Astrocyte (in vitro differentiated cells and primary cell): ENCODE data around the gene SSBP2. TPM values are rescaled to one million over a fixed set of nuclear protein-coding genes. Genes with fewer than 3 reads are reported as not detected.

ENCODE experiments used
- DNase-seq: peaks from one replicate; pipeline ENCODE4 v3.0.0-alpha.2; 2010; ENCODE audit warnings: low read depth
- FAIRE-seq: peaks from 2 replicates; lab custom pipeline; 2011; peaks lifted over from hg19 to GRCh38; lab: Jason Lieb, UNC
- H2AFZ ChIP-seq: 2 replicates; pipeline ENCODE4 v1.6.0; 2012; ENCODE audit warnings: low read depth, low read length, inconsistent platforms
- H3K27ac ChIP-seq: 2 replicates; pipeline ENCODE4 v1.5.1; 2011; ENCODE audit warnings: low read depth, low read length, inconsistent platforms
- H3K27me3 ChIP-seq: 2 replicates; pipeline ENCODE4 v1.6.0; 2011; ENCODE audit warnings: low read length, inconsistent platforms; ENCODE audit not compliant: insufficient read depth
- H3K36me3 ChIP-seq: 2 replicates; pipeline ENCODE4 v1.5.1; 2011; ENCODE audit warnings: low read length, inconsistent platforms; ENCODE audit not compliant: insufficient read depth
- H3K4me1 ChIP-seq: 2 replicates; pipeline ENCODE4 v1.5.1; 2011; ENCODE audit warnings: low read length, inconsistent platforms; ENCODE audit not compliant: insufficient read depth
- H3K4me2 ChIP-seq: 2 replicates; pipeline ENCODE4 v1.6.0; 2012; ENCODE audit warnings: low read length, inconsistent platforms
- H3K4me3 ChIP-seq: 2 replicates; pipeline ENCODE4 v1.5.1; 2011; ENCODE audit warnings: low read depth, mild to moderate bottlenecking, low read length, inconsistent platforms; ENCODE audit not compliant: insufficient read depth
- H3K79me2 ChIP-seq: 2 replicates; pipeline ENCODE4 v1.6.0; 2012; ENCODE audit warnings: mild to moderate bottlenecking, low read length, inconsistent platforms; ENCODE audit not compliant: insufficient read depth
- H3K9ac ChIP-seq: 2 replicates; pipeline ENCODE4 v1.6.0; 2012; ENCODE audit warnings: mild to moderate bottlenecking, low read length, inconsistent platforms
- H3K9me3 ChIP-seq: 2 replicates; pipeline ENCODE4 v1.5.1; 2012; ENCODE audit warnings: low read depth, mild to moderate bottlenecking, low read length, inconsistent platforms; ENCODE audit not compliant: insufficient read depth
- H4K20me1 ChIP-seq: 2 replicates; pipeline ENCODE4 v1.6.0; 2012; ENCODE audit warnings: low read length, inconsistent platforms; ENCODE audit not compliant: insufficient read depth
- H3K27ac Mint-ChIP-seq: one replicate; pipeline ENCODE4 v1.8.0; 2021; ENCODE audit warnings: mild to moderate bottlenecking, mixed read lengths; ENCODE audit not compliant: unreplicated experiment
- H3K27me3 Mint-ChIP-seq: one replicate; pipeline ENCODE4 v1.8.0; 2021; ENCODE audit warnings: low read depth, mixed read lengths; ENCODE audit not compliant: unreplicated experiment
- H3K36me3 Mint-ChIP-seq: one replicate; pipeline ENCODE4 v1.8.0; 2021; ENCODE audit warnings: low read depth, mixed read lengths; ENCODE audit not compliant: unreplicated experiment
- H3K4me1 Mint-ChIP-seq: one replicate; pipeline ENCODE4 v1.8.0; 2021; ENCODE audit warnings: low read depth, mixed read lengths; ENCODE audit not compliant: unreplicated experiment
- H3K4me3 Mint-ChIP-seq: one replicate; pipeline ENCODE4 v1.8.0; 2021; ENCODE audit warnings: mild to moderate bottlenecking, moderate library complexity, mixed read lengths; ENCODE audit not compliant: unreplicated experiment
- H3K9me3 Mint-ChIP-seq: one replicate; pipeline ENCODE4 v1.8.0; 2021; ENCODE audit warnings: mild to moderate bottlenecking, mixed read lengths; ENCODE audit not compliant: unreplicated experiment
- CTCF ChIP-seq: IDR thresholded peaks from 2 replicates; pipeline ENCODE4 v1.5.1; 2011; ENCODE audit warnings: low read depth, mild to moderate bottlenecking, inconsistent platforms, low read length, moderate library complexity; ENCODE audit not compliant: insufficient read depth
- EZH2 ChIP-seq: IDR thresholded peaks from 2 replicates; pipeline ENCODE4 v1.6.1; 2012; ENCODE audit warnings: mild to moderate bottlenecking, low read length, inconsistent platforms; ENCODE audit not compliant: insufficient read depth
- total RNA-seq: library from RNA; stranded (reverse); gene quantifications from 2 replicates; pipeline ENCODE4 v1.2.1, GENCODE V29; 2021

SSBP2 gene
- total RNA-seq, 1 donor from 2014 or later = 59.8 TPM

- peaks cover 3% of the 10 kb centered on the region for H3K36me3 Mint-ChIP-seq
- H3K9ac ChIP-seq = no peak overlapping the region
- no peak overlapping the region for H3K4me3 Mint-ChIP-seq
- peaks cover 24% of the 10 kb centered on the region for H3K4me1 Mint-ChIP-seq
- H3K4me1 ChIP-seq = peaks cover 17% of the 10 kb centered on the region
- no peaks in the 10 kb centered on the region for H3K9me3 Mint-ChIP-seq
- DNase-seq (peak; percentile 66), FAIRE-seq (peak; percentile 9)
- peak overlapping the region; percentile 79 for H3K27ac Mint-ChIP-seq
- H3K27me3 Mint-ChIP-seq = no peaks in the 10 kb centered on the region
- TF ChIP-seq EZH2 = no peak
- no peak for TF ChIP-seq CTCF
- H3K27me3 ChIP-seq = no peaks in the 10 kb centered on the region
- no peaks in the 10 kb centered on the region for H3K9me3 ChIP-seq
- H4K20me1 ChIP-seq = no peaks in the 10 kb centered on the region
- H2AFZ ChIP-seq = peak overlapping the region; percentile 40
- no peaks in the 10 kb centered on the region for H3K79me2 ChIP-seq
- H3K36me3 ChIP-seq = no peaks in the 10 kb centered on the region
- H3K27ac ChIP-seq = peak overlapping the region; percentile 17
- H3K4me2 ChIP-seq = peak overlapping the region; percentile 13
- H3K4me3 ChIP-seq = no peak overlapping the region
Observed at GRCh38 chr5:81767938-81768337, 17.0 kb upstream of the SSBP2 start.

GRCh38 chr5:81767097-81767496 is 16.2 kb upstream of the SSBP2 start:
- no peak for FAIRE-seq
- no peak overlapping the region for H3K4me3 ChIP-seq
- TF ChIP-seq CTCF (no peak), EZH2 (no peak)

GRCh38 chr5:81766611-81767010 is 15.7 kb upstream of the SSBP2 start:
- peaks cover under 1% of the 10 kb centered on the region for H3K36me3 Mint-ChIP-seq
- Histone ChIP-seq H3K9ac (no peak overlapping the region), H3K27me3 (no peaks in the 10 kb centered on the region), H4K20me1 (no peaks in the 10 kb centered on the region), H3K79me2 (no peaks in the 10 kb centered on the region), H2AFZ (no peak overlapping the region), H3K27ac (no peak overlapping the region), H3K4me1 (peaks cover 17% of the 10 kb centered on the region), H3K4me2 (no peak overlapping the region), H3K36me3 (no peaks in the 10 kb centered on the region), H3K9me3 (no peaks in the 10 kb centered on the region), H3K4me3 (no peak overlapping the region)
- H3K4me1 Mint-ChIP-seq = peaks cover 32% of the 10 kb centered on the region
- H3K9me3 Mint-ChIP-seq = no peaks in the 10 kb centered on the region
- DNase-seq (no peak), FAIRE-seq (no peak)
- no peak overlapping the region for H3K27ac Mint-ChIP-seq
- no peaks in the 10 kb centered on the region for H3K27me3 Mint-ChIP-seq
- TF ChIP-seq EZH2 (no peak), CTCF (no peak)
- H3K4me3 Mint-ChIP-seq = no peak overlapping the region

More at GRCh38 chr5:81767097-81767496, 16.2 kb upstream of the SSBP2 start:
- Histone ChIP-seq H3K9me3 (no peaks in the 10 kb centered on the region), H3K27me3 (no peaks in the 10 kb centered on the region), H4K20me1 (no peaks in the 10 kb centered on the region), H3K79me2 (no peaks in the 10 kb centered on the region), H3K9ac (no peak overlapping the region), H2AFZ (peak overlapping the region; percentile 31), H3K4me2 (no peak overlapping the region), H3K36me3 (no peaks in the 10 kb centered on the region), H3K27ac (no peak overlapping the region), H3K4me1 (peaks cover 17% of the 10 kb centered on the region)
- peaks cover 30% of the 10 kb centered on the region for H3K4me1 Mint-ChIP-seq
- H3K27me3 Mint-ChIP-seq = no peaks in the 10 kb centered on the region
- no peaks in the 10 kb centered on the region for H3K9me3 Mint-ChIP-seq
- peaks cover 3% of the 10 kb centered on the region for H3K36me3 Mint-ChIP-seq
- no peak overlapping the region for H3K4me3 Mint-ChIP-seq
- H3K27ac Mint-ChIP-seq = peak overlapping the region; percentile 50
- no peak for DNase-seq
